NCI-H1436 (cell line): ENCODE measurements around the gene MAN2A2.
"Not testable (repeated sequence)": the region's sequence is repeated elsewhere in the genome, so short reads cannot be mapped to it uniquely, and the experiment has no call there.

Experiments used
- DNase-seq: peaks from one replicate; lab custom pipeline; 2025; lab: John Stamatoyannopoulos, UW

Gene MAN2A2

GRCh38 chr15:90871716-90872485, 31.2 kb upstream of the MAN2A2 start:
- no peak for DNase-seq

DNA sequence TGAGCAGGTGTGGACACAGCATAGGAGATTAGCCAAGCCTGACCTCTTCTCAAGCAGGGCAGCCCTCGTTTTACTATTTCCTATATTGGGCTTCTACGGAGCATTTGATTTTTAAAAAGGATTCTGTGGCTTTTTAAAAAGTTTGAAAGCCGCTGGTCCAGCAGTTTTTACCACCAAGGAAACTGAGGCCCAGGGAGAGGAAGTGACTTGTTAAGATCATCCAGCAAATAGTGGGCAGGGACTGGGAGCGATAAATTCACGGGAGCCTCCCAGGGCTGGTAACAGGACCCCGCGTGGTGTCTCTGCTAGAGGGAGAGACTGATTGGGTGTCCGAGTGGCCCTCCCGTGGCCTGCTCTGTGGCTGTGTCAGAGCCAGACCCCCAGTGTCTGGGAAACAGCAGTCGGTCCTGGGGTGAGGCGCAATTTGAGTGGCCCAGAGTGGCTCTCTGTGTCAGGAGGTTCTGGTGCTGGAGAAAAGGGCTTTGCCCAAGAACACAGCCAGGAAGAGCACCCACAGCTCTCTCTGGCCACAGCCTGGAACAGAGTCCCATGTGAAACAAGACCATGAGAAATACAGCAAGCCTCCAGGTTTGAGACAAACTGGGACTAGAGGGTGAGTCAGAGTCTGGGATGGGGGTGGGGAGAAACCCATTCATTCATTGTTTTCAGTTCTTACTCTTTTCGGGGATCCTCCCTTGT, 30.5 kb upstream of the MAN2A2 start:
- DNase-seq: no peak

DNA sequence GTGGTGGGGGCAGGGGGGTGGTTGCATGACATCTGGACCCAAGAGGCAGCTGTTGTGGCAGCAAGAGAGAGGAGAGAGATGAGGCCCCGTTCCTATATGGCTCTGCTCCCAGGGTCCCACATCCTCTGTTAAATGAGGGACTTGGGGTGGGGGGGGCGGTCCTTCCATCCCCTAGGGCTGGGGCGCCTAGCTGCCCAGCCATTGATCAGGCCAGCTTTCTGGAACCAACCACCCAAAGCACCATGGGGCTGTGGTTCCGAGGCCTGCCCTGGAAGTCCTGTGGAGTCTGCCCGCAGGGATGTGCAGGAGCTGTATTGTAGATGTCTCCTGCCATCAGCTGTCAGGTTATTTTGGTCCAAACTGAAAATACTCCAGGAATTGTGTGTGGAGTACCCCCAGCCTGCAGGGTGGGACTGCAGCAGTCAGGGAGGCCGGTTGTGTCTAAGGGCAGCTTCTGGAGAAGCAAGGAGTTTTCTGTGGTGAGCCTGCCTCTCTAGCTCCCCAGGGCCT, 29.6 kb upstream of the MAN2A2 start:
- no peak for DNase-seq

- no peak for DNase-seq
Observed at GRCh38 chr15:90873998-90874605, 29.0 kb upstream of the MAN2A2 start.

GRCh38 chr15:90874986-90875385, 28.1 kb upstream of the MAN2A2 start:
- DNase-seq: not testable (repeated sequence)

DNA sequence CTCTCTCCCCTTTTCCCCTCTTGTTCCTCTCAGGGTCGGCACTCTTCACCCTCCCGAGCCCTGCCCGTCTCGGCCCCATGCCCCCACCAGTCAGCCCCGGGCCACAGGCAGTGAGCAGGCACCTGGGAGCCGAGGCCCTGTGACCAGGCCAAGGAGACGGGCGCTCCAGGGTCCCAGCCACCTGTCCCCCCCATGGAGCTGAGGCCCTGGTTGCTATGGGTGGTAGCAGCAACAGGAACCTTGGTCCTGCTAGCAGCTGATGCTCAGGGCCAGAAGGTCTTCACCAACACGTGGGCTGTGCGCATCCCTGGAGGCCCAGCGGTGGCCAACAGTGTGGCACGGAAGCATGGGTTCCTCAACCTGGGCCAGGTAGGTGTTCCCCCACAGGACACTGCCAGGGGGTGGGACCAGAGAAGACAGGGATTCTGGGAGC, 27.5 kb upstream of the MAN2A2 start:
- DNase-seq: no peak

DNA sequence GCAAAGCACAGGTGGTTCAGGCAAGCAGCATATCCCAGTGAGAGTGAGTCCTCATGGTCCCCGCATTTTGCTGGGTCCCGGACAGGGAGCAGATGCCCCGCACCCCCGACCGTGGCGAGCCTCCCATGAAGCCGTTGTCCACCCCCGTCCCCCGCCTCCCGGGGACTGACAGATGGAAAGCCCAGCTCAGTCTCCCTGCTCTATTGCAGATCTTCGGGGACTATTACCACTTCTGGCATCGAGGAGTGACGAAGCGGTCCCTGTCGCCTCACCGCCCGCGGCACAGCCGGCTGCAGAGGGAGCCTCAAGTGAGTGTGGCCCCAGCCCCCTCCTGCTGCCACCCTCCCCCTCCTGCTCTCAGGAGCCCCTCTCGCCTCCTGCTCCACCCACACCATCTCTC, 27.1 kb upstream of the MAN2A2 start:
- no peak for DNase-seq

DNA sequence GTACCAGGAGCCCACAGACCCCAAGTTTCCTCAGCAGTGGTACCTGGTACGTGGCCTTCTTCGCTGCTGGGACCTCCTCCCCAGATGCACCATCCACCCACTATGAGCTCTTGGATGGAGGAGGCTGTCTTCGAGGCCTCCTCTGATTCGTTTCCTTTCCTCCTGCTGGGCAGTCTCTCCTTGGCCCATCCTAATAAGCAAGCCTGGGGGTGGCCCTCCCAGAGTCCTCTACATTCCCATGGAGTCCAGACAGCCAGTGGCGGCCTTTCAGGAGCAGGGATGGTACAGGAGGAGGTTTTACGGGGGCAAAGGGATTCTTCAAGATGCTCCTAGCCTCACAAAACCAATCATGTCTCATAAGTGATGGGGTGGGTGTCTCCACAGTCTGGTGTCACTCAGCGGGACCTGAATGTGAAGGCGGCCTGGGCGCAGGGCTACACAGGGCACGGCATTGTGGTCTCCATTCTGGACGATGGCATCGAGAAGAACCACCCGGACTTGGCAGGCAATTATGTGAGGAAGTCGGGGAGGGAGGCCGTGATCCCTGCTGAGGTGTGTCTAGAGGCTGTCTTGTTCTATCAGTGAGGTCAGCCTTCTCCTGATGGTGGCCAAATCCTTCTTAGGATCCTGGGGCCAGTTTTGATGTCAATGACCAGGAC, 26.5 kb upstream of the MAN2A2 start:
- DNase-seq: no peak

- DNase-seq: no peak
Observed at GRCh38 chr15:90877315-90877714, 25.8 kb upstream of the MAN2A2 start.

DNA sequence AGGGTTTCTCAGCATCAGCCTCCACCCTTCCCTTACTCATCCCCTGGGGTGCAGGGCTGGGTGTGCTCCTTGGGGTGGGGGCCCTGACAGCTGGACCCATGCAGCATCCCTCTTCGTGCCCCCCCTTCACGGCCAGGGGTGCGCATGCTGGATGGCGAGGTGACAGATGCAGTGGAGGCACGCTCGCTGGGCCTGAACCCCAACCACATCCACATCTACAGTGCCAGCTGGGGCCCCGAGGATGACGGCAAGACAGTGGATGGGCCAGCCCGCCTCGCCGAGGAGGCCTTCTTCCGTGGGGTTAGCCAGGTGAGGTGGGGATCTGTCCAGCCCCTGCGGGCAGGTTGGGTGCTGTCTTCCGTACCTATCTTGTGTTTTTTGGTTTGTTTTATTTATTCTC, 25.1 kb upstream of the MAN2A2 start:
- no peak for DNase-seq

DNA sequence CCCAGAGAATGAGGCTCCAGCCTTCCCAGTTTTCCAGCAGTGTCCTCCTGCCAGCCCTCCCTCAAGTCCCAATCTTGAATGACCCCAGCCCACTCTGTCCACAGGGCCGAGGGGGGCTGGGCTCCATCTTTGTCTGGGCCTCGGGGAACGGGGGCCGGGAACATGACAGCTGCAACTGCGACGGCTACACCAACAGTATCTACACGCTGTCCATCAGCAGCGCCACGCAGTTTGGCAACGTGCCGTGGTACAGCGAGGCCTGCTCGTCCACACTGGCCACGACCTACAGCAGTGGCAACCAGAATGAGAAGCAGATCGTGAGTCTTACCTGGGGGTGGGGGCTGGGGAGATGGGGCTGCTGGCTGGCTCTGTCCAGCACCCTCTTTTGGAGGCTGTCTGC, 24.4 kb upstream of the MAN2A2 start:
- no peak for DNase-seq

DNA sequence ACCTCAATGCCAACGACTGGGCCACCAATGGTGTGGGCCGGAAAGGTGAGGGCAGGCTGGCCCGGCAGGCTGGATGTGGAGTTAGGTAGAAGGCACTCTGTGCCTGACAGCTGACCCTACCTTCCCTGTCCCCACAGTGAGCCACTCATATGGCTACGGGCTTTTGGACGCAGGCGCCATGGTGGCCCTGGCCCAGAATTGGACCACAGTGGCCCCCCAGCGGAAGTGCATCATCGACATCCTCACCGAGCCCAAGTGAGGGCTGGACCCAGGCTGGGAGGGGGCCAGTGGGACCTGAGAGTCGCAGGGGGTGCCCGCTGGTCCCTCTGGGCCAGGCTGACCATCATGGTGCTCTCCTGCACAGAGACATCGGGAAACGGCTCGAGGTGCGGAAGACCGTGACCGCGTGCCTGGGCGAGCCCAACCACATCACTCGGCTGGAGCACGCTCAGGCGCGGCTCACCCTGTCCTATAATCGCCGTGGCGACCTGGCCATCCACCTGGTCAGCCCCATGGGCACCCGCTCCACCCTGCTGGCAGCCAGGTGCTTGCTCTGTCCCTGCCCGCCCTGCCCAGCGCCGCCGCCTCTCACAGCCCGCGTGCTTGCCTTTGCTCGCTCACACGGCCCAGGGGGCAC, 23.3 kb upstream of the MAN2A2 start:
- DNase-seq: no peak

DNA sequence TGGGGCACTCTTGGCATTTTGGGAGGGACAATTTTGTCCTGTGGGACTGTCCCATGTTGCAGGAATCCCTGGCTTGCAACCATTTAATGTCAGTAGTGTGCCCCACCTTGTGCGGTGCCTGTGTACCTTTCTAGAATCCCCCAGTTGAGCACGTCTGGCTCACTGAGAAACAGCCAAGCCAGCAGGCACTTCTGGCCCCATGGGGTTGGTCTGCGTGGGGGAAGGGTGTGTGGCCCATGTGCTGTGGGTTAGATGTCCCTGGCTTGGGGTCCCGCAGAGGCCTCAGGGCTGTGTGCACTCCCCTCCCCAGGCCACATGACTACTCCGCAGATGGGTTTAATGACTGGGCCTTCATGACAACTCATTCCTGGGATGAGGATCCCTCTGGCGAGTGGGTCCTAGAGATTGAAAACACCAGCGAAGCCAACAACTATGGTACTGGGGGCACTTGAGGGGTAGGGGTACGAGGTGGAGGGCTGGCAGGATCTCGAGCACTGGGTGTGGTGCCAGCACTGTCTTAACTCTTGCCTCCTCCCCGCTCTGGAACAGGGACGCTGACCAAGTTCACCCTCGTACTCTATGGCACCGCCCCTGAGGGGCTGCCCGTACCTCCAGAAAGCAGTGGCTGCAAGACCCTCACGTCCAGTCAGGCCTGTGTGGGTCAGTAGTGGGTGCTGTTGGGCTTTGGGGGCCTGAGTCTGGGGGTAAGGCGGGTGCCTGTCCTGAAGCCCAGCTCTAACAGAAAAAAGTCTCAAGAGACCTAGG, 22.5 kb upstream of the MAN2A2 start:
- no peak for DNase-seq

- DNase-seq: no peak
Observed at GRCh38 chr15:90881181-90881977, 21.7 kb upstream of the MAN2A2 start.

DNA sequence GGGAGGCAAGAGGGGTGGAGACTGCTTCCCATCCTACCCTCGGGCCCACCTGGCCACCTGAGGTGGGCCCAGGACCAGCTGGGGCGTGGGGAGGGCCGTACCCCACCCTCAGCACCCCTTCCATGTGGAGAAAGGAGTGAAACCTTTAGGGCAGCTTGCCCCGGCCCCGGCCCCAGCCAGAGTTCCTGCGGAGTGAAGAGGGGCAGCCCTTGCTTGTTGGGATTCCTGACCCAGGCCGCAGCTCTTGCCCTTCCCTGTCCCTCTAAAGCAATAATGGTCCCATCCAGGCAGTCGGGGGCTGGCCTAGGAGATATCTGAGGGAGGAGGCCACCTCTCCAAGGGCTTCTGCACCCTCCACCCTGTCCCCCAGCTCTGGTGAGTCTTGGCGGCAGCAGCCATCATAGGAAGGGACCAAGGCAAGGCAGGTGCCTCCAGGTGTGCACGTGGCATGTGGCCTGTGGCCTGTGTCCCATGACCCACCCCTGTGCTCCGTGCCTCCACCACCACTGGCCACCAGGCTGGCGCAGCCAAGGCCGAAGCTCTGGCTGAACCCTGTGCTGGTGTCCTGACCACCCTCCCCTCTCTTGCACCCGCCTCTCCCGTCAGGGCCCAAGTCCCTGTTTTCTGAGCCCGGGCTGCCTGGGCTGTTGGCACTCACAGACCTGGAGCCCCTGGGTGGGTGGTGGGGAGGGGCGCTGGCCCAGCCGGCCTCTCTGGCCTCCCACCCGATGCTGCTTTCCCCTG, 21.0 kb upstream of the MAN2A2 start:
- no peak for DNase-seq

DNA sequence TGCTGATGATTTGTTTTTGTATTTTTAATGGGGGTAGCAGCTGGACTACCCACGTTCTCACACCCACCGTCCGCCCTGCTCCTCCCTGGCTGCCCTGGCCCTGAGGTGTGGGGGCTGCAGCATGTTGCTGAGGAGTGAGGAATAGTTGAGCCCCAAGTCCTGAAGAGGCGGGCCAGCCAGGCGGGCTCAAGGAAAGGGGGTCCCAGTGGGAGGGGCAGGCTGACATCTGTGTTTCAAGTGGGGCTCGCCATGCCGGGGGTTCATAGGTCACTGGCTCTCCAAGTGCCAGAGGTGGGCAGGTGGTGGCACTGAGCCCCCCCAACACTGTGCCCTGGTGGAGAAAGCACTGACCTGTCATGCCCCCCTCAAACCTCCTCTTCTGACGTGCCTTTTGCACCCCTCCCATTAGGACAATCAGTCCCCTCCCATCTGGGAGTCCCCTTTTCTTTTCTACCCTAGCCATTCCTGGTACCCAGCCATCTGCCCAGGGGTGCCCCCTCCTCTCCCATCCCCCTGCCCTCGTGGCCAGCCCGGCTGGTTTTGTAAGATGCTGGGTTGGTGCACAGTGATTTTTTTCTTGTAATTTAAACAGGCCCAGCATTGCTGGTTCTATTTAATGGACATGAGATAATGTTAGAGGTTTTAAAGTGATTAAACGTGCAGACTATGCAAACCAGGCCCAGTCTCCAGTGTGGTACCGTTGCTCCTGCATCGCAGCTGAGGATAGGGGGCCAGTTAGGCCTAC, 20.1 kb upstream of the MAN2A2 start:
- DNase-seq: no peak

DNA sequence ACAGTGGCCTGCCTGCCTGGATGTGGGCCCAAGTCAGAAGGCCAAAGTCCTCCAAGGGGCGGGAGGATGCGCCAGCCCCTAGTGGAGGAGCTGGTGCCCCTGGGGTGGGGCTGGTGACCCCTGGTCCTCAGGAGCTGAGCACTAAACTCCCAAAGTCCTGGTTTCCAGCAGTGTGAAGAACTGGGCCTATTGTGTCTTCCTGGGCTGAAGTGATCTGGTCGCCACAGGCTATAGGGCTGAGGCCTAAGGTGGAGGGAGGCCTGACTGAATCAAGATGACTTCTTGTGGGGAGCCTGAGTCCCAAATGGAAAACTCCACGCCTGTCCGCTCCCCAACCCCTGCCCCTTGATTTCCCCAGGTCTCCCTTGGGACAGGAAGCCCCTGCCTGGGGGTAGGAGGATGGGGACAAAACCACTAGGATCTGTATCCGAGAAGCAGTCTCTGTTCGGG, 19.6 kb upstream of the MAN2A2 start:
- DNase-seq: no peak

DNA sequence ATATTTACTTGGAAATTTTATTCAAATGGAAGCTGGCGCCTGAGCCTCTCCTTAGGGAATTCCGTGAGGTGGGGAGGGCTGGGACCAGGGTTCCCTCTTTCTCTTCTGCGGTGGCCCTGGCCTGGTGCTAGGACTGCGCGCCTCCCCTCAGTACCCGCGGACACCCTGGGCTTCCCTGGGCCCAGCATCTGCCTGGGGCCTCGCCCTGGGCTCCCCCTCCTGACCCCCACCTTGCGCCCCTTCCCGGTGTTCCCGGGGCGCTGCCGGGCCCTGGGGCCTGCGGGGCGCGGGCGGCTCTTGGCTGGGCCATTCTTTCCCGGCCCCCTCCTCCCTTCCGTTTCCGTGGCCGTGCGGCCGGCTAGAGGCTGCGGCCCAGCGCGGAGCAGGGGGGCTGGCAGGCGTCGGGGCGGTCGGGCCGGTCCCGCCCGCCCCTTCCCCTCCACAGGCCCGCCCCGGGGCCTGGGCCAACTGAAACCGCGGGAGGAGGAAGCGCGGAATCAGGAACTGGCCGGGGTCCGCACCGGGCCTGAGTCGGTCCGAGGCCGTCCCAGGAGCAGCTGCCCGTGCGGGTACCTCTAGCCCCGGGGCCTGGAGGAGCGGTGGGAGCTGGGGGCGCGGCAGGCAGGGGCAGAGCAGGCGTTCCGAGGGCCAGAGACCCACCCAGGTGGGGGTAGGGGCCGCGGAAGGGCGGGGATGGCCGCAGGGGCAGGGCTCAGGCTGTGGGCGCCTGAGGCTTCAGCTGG, 19.0 kb upstream of the MAN2A2 start, which contains the start of gene FES:
TSS of gene FES (plus strand) at position 529 of the 743 bp plus-strand sequence. CDS start 542 bp downstream, outside the sequence.
- DNase-seq: no peak
